Hepatocyte (in vitro differentiated cells): ENCODE data around the gene GRB10. TPM values are rescaled to one million over a fixed set of nuclear protein-coding genes. Genes with fewer than 3 reads are reported as not detected.

Source experiments
- DNase-seq: peaks from one replicate; pipeline ENCODE4 v3.0.0-alpha.2; 2016; ENCODE audit warnings: low spot score
- H2AFZ ChIP-seq: fragments of 200-600 bp; sonication (generic); 2 replicates; pipeline ENCODE4 v1.6.0; 2016; ENCODE audit warnings: antibody characterized with exemption, mild to moderate bottlenecking
- H3K27ac ChIP-seq: fragments of 200-600 bp; sonication (generic); 2 replicates; pipeline ENCODE4 v1.5.1; 2016; ENCODE audit warnings: mild to moderate bottlenecking
- H3K27me3 ChIP-seq: fragments of 200-600 bp; sonication (generic); 2 replicates; pipeline ENCODE4 v1.6.1; 2016
- H3K36me3 ChIP-seq: fragments of 200-600 bp; sonication (generic); replicated peaks from 2 replicates; pipeline ENCODE4 v1.5.1; 2016; ENCODE audit warnings: low read depth; ENCODE audit not compliant: insufficient read depth
- H3K4me1 ChIP-seq: fragments of 200-600 bp; sonication (generic); 2 replicates; pipeline ENCODE4 v1.5.1; 2016; ENCODE audit warnings: mild to moderate bottlenecking, moderate library complexity; ENCODE audit not compliant: insufficient read depth
- H3K4me2 ChIP-seq: fragments of 200-600 bp; sonication (generic); 2 replicates; pipeline ENCODE4 v1.6.0; 2016
- H3K4me3 ChIP-seq: fragments of 200-600 bp; sonication (generic); 2 replicates; pipeline ENCODE4 v1.5.1; 2016; ENCODE audit warnings: mild to moderate bottlenecking
- H3K79me2 ChIP-seq: fragments of 200-600 bp; sonication (generic); 2 replicates; pipeline ENCODE4 v1.6.0; 2017; ENCODE audit warnings: mild to moderate bottlenecking
- H3K9me2 ChIP-seq: fragments of 200-600 bp; sonication (generic); replicated peaks from 2 replicates; pipeline ENCODE4 v1.6.0; 2017; ENCODE audit warnings: mild to moderate bottlenecking; ENCODE audit not compliant: insufficient read depth
- H3K9me3 ChIP-seq: fragments of 200-600 bp; sonication (generic); 2 replicates; pipeline ENCODE4 v1.5.1; 2016; ENCODE audit warnings: low read depth, mild to moderate bottlenecking
- H4K20me1 ChIP-seq: fragments of 200-600 bp; sonication (generic); 2 replicates; pipeline ENCODE4 v1.6.0; 2016; ENCODE audit warnings: mild to moderate bottlenecking; ENCODE audit not compliant: insufficient read depth, poor library complexity, severe bottlenecking
- EZH2 ChIP-seq: fragments of 200-600 bp; sonication (generic); IDR thresholded peaks from 2 replicates; pipeline ENCODE4 v1.6.1; 2016; ENCODE audit warnings: antibody characterized with exemption, mild to moderate bottlenecking, borderline replicate concordance
- EZH2phosphoT487 ChIP-seq: fragments of 200-600 bp; sonication (generic); IDR thresholded peaks from one replicate; pipeline ENCODE4 v1.6.1; 2018; ENCODE audit warnings: antibody characterized with exemption, mild to moderate bottlenecking, low read depth, moderate library complexity; ENCODE audit not compliant: unreplicated experiment, severe bottlenecking
- WGBS: methylation state at CpG from one replicate; pipeline ENCODE4 v1.1.6; 2016; ENCODE audit warnings: low lambda C conversion rate; ENCODE audit errors: missing lambda C conversion rate; 5-methylcytosine and 5-hydroxymethylcytosine counted together
- polyA plus RNA-seq: library from polyadenylated mRNA; unstranded; fragments of >200 nt; fragmentation: Nextera tagmentation; extraction: Ambion mirVana; gene quantifications from 2 replicates; pipeline ENCODE4 v1.2.1, GENCODE V29; 2016
- total RNA-seq: library from RNA; depleted of rRNA; stranded (reverse); fragments of >200 nt; gene quantifications from 2 replicates; pipeline ENCODE4 v1.2.3, GENCODE V29; 2014
- TF ChIP-seq, protein P1 (sequence below): fragments of 200-600 bp; sonication (generic); IDR thresholded peaks from 2 replicates; pipeline ENCODE4 v1.5.1; 2016; ENCODE audit warnings: antibody characterized with exemption, mild to moderate bottlenecking; ENCODE audit not compliant: poor library complexity

GRB10 gene
- total and polyA plus RNA-seq, 2 experiments from 2014 or later: 47.6 to 65.9 TPM

DNA sequence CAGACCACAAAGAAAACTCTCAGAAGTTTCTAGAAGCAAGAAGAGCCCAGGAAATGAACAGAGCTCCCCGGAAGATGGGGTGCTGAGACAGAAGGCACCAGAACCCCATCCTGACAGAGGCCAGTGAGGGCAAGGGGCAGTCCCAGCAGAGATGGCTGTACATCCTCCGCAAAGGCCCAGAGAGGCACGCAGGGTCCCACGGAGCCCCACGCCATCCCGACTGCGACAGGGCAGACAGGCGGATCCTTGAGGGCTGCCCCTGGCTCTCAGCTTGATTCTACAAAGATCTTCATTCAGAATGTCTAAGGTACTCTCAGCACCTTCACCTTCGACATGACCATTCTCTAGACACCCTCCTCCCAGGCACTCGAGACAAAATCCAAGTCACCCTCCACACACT is 109.6 kb downstream of the GRB10 start:
- 96% methylated on average over 10 of the region's 10 CpGs for WGBS
- H3K4me2 ChIP-seq: no peak overlapping the region
- H3K36me3 ChIP-seq: no peaks in the 10 kb centered on the region
- H3K79me2 ChIP-seq: peaks cover 49% of the 10 kb centered on the region
- no peak overlapping the region for H3K27ac ChIP-seq
- H3K4me1 ChIP-seq: peaks cover 14% of the 10 kb centered on the region
- peaks cover 5% of the 10 kb centered on the region for H4K20me1 ChIP-seq
- H3K27me3 ChIP-seq: no peaks in the 10 kb centered on the region
- H3K9me2 ChIP-seq: no peaks in the 10 kb centered on the region
- DNase-seq: no peak
- H3K9me3 ChIP-seq: no peaks in the 10 kb centered on the region
- no peak overlapping the region for H3K4me3 ChIP-seq
- no peak overlapping the region for H2AFZ ChIP-seq
- no peak for TF ChIP-seq EZH2phosphoT487
- no peak for TF ChIP-seq EZH2
- TF ChIP-seq, protein P1, sequence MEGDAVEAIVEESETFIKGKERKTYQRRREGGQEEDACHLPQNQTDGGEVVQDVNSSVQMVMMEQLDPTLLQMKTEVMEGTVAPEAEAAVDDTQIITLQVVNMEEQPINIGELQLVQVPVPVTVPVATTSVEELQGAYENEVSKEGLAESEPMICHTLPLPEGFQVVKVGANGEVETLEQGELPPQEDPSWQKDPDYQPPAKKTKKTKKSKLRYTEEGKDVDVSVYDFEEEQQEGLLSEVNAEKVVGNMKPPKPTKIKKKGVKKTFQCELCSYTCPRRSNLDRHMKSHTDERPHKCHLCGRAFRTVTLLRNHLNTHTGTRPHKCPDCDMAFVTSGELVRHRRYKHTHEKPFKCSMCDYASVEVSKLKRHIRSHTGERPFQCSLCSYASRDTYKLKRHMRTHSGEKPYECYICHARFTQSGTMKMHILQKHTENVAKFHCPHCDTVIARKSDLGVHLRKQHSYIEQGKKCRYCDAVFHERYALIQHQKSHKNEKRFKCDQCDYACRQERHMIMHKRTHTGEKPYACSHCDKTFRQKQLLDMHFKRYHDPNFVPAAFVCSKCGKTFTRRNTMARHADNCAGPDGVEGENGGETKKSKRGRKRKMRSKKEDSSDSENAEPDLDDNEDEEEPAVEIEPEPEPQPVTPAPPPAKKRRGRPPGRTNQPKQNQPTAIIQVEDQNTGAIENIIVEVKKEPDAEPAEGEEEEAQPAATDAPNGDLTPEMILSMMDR: no peak

DNA sequence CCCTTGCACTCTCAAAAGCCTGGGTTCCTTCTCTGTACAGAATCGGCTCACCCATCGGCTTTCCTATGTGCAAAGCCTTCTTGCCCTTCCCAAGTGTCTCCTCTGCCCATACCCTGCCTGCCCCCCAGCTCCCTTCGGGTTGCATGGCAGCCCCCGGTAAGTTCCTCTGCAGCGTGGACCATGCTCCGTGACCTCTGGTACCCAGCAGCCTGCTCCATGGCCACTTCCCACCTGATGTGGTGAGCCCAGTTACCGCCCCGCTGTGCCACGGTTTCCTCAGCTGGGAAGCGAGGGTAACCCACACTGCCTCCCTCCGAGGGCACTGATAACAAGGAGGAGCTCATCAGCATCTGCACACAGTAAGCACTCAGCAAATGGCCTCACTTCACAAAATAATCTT is 110.7 kb downstream of the GRB10 start:
- 93% methylated on average over 11 of the region's 11 CpGs for WGBS
- TF ChIP-seq EZH2 (no peak), EZH2phosphoT487 (no peak)
- TF ChIP-seq, protein P1: no peak

DNA sequence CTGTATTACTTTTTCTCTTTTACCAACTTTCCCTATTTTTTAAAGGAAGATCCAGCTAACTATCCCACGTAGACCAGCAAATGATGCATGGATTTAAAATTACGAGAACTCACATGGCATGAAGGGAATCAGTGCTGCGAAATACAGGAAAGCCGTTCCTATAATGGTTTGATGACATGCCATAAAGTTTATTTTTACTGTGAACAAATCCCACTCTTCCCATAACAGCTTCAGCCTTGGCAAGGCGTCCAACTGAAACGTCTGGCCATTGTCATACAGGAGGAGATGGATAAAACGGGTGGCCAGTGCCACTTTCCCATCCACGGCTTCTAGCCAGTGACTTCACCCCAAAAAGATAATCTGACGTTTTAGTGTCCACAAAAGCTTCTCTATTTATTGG is 111.3 kb downstream of the GRB10 start:
- H3K9me3 ChIP-seq: no peaks in the 10 kb centered on the region
- H3K36me3 ChIP-seq: no peaks in the 10 kb centered on the region
- no peak overlapping the region for H3K27ac ChIP-seq
- no peaks in the 10 kb centered on the region for H3K27me3 ChIP-seq
- no peak for DNase-seq
- no peak overlapping the region for H3K4me3 ChIP-seq
- 68% methylated on average over 9 of the region's 9 CpGs for WGBS
- H4K20me1 ChIP-seq: peaks cover 6% of the 10 kb centered on the region
- no peak overlapping the region for H2AFZ ChIP-seq
- H3K79me2 ChIP-seq: peaks cover 41% of the 10 kb centered on the region
- TF ChIP-seq EZH2 (no peak), EZH2phosphoT487 (no peak)
- TF ChIP-seq, protein P1: no peak
- no peak overlapping the region for H3K4me2 ChIP-seq
- no peaks in the 10 kb centered on the region for H3K9me2 ChIP-seq
- H3K4me1 ChIP-seq: peaks cover 6% of the 10 kb centered on the region

More for the DNA sequence above, 110.7 kb downstream of the GRB10 start:
- Histone ChIP-seq H4K20me1 (peaks cover 5% of the 10 kb centered on the region), H3K9me2 (no peaks in the 10 kb centered on the region), H3K27me3 (no peaks in the 10 kb centered on the region), H2AFZ (no peak overlapping the region), H3K4me3 (no peak overlapping the region), H3K4me2 (no peak overlapping the region), H3K36me3 (no peaks in the 10 kb centered on the region), H3K79me2 (peaks cover 46% of the 10 kb centered on the region), H3K9me3 (no peaks in the 10 kb centered on the region), H3K4me1 (peaks cover 11% of the 10 kb centered on the region), H3K27ac (no peak overlapping the region)
- DNase-seq: no peak

DNA sequence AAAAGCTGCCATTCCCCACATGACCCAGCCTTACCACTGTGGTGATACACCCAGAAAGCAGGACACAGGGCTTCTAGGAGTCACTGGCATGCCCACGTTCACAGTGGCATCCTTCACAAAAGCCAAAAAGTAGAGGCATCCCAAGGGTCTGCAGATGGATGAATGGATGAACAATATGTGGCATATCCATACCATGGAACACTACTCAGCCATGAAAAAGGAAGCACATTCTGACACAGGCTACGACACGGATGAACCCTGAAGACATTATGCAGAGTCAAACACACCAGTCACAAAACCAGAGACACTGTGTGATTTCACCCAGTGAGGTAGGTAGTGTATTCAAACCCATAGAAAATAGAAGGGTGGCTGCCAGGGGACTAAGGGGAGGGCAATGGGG is 112.8 kb downstream of the GRB10 start:
- Histone ChIP-seq H2AFZ (no peak overlapping the region), H3K9me3 (no peaks in the 10 kb centered on the region), H3K79me2 (peaks cover 38% of the 10 kb centered on the region), H3K4me1 (peaks cover 6% of the 10 kb centered on the region), H3K9me2 (no peaks in the 10 kb centered on the region), H3K27ac (no peak overlapping the region), H3K4me3 (no peak overlapping the region), H3K36me3 (no peaks in the 10 kb centered on the region), H3K4me2 (no peak overlapping the region), H4K20me1 (peaks cover 11% of the 10 kb centered on the region), H3K27me3 (no peaks in the 10 kb centered on the region)
- TF ChIP-seq, protein P1: no peak
- TF ChIP-seq EZH2 (no peak), EZH2phosphoT487 (no peak)
- DNase-seq: no peak
- WGBS: 53% methylated on average over 3 of the region's 3 CpGs
